ENCODE results near the gene AQP5.

The AQP5 gene

DNA sequence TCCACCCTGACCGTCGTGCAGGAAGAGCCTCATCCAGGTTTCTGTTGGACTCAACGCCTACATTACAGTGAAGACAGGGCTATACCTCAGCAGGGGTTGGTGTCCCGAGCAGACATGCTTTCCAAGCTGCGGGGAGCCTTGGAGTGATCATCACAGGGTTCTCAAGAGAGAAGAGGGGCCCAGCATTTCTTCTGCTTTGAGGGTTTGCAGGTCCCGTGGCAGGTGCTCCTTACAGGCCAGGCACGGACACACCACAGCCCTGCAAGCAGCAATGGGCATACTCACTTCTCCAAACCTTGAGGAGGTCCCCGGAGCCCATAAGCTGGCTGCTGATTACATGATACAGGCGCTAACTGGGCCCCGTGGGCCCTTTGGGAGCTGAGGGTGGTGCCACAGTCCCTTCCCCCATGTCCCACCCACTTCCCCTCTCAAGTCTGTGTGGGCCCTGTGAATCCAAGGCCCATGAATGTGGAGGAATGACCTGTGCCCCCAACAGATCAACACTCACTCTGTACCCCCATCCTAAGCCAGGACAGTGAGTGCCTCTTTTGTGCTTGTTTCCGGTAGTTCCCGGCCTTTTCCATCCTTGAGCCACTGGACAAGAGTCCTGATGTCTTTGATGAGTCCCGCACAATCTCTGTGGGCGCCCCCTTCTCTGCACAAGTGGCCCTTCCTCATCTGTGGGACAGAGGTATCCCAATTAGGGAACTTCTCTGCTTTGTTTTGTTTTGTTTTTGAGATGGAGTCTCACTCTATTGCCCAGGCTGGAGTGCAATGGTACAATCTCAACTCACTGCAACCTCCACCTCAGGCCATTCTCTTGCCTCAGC lies 10.0 kb upstream of the AQP5 start:
- no peak for DNase-seq

- DNase-seq, result no peak
These were observed 9.1 kb upstream of the AQP5 start for GRCh38 chr12:49952391-49953055.

- DNase-seq, result no peak
These were observed 8.5 kb upstream of the AQP5 start for GRCh38 chr12:49953151-49953550.

DNA sequence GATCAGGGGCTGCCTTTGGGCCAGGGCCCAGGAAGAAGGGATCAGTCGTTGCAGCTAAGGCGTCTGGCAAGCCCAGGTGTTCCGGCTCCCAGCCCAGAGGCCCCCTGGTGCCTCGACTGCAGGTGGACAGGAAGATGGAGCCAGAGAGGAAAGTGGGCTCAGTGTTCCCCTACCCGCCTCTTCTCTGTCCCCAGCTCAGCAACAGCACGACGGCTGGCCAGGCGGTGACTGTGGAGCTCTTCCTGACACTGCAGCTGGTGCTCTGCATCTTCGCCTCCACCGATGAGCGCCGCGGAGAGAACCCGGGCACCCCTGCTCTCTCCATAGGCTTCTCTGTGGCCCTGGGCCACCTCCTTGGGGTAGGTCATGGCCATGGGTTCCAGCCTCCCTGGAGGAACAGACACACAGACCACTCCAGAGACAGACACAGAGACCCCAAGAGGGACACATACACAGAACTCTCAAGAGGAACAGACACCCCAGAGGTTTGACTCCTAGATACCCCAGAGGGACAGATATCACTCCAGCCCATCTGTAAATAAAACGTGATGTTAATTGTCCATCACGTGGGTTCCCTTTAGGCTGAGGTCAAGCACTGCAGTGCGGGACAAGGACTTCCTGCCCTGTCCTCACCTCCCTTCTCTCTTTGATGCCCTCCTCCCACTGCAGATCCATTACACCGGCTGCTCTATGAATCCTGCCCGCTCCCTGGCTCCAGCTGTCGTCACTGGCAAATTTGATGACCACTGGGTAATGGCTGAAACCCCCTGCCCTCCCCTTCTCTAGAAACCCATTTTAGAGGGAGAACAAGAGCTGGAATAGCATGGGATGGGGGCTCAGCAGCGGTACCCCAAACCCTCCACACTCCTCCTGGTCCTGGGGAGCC lies 7.5 kb upstream of the AQP5 start:
- no peak for DNase-seq

DNA sequence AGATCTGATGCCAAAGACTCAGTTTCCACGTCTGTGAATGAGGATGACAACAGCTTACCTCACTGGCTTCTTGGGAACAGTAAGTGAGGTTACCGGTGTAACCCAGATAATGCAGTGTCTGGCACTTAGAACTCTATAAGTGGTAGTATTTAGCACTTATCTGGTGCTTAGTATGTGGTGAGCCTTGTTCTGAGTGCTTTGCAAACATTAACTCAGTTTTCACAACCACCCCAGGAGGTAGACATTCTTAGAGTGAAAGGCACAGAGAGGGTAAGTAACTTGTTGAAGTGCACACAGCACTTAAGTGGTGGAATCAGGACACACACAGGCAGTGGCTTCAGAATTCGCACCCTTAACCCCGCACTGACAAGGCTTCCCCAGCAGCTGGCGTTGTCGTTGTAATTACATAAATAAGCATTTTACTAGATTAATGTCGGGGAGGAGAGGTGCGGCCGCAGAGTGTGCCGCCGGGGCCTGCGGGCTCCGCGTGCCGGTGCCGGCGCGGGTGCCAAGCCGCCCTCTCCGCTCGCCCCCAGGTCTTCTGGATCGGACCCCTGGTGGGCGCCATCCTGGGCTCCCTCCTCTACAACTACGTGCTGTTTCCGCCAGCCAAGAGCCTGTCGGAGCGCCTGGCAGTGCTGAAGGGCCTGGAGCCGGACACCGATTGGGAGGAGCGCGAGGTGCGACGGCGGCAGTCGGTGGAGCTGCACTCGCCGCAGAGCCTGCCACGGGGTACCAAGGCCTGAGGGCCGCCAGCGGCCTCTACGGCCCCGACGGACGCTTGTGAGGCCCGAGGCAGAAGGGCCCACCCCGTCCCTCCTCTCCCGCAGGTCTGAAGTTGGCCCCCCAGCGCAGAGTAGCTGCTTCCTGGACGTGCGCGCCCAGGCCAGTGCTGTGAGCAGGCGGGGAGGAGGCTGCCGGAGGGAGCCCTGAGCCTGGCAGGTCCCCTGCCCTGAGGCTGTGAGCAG lies 6.5 kb upstream of the AQP5 start:
- DNase-seq, result no peak

GRCh38 chr12:49955899-49956662 lies 5.6 kb upstream of the AQP5 start:
- no peak for DNase-seq

DNA sequence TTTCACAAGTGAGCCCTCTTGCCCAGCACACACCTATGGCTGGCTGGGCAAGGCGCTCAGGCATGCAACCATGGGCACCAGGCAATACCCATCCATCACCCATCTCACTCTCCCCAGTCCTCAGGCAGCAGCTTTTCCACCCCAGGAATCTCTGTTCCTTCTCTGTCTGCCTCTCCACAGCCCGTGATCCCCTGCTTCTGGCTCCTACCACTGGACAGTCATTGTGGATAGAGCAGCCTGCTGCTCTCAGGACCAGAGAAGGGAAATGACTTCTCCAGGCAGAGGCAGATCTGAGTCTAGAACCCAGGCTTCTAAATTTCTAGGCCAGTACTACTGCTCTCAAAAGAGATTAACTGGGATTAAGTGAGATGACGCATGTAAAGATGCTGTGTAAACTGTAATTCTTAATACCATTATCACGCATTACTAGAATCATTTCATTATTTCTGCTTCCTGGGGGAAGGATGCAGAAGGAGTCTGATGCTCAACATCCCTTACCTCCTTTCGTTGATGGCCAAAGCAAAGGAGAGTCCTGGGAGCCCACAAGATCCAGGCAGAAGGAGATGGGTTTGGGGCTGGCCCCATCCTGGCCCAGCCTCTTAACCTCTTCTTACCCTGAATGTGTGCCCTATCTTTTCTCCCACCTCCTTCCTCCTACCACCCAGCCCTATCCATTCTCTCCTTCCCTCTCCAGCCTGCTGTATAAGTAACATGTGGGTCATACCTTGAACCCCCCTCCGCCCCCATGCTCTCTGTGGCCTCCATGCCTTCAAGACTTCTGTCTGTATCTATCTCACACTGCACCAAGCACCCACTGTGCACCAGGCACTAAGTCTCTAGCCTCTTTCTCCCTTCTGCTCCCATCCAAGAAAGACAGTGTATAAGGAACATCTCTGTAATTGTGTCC lies 4.8 kb upstream of the AQP5 start:
- DNase-seq, result no peak

GRCh38 chr12:49957570-49957967 lies 4.1 kb upstream of the AQP5 start:
- DNase-seq, result no peak

DNA sequence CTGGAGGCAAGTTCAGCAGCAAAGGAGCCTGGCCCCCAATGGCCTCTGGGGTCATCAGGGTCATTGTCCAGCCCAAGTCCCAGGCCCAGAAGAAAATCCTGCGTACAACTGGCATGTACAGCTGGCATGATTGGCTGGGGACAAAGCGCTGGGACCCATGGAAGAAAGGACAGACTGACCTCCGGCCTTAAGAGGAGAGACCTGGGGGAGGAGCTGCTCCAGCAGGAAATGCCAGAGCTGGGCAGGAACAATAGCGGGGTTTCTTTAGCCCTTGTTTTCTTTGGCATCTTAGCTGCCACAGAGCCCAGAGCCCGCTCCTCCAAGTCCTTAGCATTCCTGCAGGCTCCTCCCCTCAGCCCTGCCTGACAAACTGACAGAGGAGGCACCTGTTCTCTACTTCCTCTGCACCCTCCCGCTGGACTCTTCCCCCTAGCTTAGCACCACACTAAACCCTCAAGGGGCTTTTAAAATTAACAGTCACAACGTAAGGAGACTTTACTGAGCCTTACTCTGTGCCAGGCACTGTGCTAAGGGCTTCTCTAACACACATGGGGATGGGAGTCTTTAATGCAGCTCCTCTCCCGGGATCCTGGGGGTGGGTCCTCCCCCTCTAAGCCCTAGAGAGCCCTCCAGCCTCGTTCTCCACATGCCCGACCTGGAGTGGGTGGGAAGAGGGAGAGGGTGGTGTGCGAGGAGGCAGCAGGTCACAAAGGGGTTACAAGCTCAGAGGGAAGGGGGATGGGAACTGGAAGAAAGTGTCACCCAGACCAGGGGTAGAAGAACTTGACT lies 1.8 kb upstream of the AQP5 start:
- no peak for DNase-seq

DNA sequence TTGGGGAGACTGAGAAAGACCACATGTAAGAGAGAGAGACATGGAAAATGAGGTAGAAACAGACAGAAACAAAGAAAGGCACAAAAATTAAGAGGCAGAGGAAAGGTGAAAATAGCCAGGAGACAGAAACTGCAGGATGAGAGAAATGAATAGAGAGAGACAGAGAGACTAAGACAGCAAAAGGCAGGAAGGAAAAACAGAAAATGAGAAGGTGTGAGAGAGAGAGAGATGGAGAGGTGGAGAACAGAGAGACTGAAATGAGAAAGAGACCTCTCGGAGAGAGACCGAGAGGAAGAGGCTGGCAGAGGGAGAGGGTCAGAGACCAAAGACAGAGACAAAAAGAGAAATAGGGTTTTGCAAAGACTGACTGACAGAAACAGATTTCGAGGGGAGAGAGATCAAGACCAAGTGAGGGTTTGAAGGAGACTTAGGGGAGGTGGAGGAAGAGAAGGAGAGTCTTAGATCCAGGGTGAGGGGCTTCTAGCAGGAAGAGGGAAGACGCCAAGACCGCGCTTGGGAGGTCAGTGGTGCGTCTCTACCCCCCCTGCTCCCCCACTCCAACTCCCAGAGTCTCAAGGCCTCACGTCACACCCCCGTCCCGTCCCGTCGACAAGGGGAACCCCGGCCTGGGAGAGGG lies 1.1 kb upstream of the AQP5 start:
- no peak for DNase-seq

DNA sequence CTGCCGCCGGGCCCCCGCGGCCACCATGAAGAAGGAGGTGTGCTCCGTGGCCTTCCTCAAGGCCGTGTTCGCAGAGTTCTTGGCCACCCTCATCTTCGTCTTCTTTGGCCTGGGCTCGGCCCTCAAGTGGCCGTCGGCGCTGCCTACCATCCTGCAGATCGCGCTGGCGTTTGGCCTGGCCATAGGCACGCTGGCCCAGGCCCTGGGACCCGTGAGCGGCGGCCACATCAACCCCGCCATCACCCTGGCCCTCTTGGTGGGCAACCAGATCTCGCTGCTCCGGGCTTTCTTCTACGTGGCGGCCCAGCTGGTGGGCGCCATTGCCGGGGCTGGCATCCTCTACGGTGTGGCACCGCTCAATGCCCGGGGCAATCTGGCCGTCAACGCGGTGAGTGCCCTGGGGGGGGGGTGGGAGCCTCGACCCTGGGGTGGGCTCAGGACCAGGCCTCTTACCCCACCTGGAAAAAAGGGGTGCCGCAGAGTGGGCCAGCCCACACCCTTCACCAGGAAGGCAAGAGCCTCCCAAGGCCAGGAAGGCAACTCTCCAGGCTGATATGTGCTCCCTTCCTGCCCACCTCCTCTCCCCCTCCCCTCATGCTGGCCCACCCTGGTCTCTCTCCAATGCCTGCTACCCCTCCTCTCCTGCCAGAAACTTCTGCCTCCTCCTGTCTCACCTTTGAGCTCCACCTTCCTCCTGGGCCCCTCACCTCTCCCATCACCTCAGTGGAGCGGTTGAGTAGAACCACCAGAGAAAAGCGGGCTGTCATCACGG lies 507 bp downstream of the AQP5 start:
- no peak for DNase-seq

DNA sequence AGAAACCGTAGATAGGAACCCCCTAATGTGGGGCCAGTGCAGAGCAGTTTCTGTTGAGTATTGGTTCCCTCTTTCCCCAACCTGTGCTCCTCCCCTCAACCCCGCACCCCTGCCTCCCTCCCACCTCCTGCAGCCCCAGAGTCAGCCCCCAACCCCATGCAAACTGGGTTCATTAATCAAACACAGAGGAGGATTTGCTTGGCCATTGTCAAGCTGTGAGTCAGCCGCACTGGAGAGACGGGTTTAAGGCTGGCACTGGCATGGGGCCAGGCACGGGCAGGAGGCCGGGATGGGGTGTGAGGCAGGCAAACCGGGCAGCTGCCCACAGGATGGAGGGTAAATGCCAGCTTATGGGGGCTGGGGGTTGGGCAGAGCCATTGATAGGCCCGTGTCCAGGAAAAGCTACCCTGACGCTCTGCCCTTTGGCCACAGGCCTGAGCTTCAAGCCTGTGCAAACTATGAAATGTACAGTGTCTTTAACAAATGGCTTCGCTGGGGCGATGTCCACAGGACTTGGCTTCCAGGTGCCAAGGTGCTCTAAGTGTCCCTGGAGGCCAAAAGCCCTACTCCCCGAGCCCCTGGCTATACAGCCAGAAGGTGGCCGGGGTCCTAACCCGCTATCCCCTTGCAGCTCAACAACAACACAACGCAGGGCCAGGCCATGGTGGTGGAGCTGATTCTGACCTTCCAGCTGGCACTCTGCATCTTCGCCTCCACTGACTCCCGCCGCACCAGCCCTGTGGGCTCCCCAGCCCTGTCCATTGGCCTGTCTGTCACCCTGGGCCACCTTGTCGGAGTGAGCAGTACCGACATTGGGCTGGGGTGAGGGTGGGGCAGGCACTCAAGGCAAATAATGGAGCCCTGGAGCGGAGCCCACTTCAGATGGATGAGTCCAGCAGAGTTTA lies 1.4 kb downstream of the AQP5 start:
- DNase-seq, result no peak

DNA sequence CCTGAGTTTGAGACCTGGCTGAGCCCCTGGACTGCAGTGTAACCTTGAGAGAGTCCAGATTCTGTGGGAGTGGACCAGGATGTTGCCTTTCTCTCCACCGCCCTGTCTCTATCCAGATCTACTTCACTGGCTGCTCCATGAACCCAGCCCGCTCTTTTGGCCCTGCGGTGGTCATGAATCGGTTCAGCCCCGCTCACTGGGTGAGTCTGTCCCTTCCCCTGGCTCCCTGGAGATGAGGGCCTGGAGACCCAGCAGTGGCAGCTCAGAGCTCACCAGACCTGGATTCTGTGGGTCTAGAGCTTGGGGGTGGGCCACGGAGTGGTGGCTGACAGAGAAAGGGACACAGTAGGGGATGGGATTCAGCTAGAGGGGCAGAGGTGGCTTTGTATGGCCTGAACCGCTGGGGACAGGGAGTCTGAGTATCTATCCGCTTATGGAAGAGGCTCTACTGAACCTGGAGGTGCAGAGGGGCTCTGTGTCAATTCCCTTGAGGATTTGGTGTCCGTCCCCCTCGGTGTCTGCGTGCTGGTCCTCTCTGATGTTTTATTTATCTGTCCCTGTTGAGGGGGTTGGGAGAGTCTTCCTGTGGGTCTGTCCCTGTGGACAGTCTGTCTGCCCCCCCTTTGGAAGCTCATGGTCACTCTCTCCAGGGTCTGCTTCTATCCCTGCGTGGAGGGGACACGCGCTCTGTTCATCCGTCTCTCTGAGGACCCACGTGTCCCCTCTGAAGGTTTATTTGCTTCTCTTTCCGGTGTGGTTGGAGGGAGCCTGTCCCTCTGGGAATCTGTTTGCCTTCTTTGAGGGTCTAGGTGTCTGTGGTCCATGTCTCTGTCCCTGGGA lies 2.5 kb downstream of the AQP5 start:
- DNase-seq, result no peak

DNA sequence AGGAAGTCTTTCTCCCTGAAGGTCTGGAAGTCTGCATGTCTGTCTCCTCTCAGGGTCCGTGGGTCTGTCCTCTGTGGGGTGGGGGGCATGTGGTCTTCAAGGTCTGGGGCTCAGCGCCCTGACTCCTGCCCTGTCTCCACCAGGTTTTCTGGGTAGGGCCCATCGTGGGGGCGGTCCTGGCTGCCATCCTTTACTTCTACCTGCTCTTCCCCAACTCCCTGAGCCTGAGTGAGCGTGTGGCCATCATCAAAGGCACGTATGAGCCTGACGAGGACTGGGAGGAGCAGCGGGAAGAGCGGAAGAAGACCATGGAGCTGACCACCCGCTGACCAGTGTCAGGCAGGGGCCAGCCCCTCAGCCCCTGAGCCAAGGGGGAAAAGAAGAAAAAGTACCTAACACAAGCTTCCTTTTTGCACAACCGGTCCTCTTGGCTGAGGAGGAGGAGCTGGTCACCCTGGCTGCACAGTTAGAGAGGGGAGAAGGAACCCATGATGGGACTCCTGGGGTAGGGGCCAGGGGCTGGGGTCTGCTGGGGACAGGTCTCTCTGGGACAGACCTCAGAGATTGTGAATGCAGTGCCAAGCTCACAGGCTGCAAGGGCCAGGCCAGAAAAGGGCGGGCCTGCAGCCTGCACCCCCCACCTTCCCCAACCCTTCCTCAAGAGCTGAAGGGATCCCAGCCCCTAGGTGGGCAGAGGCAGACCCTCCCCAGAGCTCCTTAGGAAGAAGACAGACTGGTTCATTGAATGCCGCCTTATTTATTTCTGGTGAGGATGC lies 3.4 kb downstream of the AQP5 start:
- no peak for DNase-seq

DNA sequence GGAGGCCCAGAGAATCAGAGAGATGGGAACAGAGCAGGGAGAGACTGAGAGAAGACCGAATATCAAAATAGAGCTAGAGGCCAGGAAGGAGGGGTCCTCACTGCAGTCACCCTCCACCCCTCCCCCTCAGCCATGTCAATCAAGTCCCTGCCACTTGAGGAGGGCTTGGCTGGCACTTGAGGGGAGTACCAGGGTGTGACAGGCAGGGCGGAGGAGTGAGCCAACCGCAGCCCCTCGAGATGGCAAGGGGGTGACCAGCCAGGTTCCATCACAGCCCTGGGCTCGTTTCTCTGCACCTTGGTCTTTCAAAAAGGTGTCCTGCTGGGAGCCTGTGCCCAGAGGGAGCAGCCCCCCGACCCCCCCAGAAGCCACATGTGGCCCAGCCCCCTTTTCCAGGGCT lies 4.2 kb downstream of the AQP5 start:
- DNase-seq, result no peak
